H9 (cell line): ENCODE results near the gene FOLR3. TPM values are rescaled to one million over a fixed set of nuclear protein-coding genes. Genes with fewer than 3 reads are reported as not detected.

ENCODE experiments used
- DNase-seq: peaks from one replicate; pipeline ENCODE4 v3.0.0-alpha.2; 2017
- H2AFZ ChIP-seq: one replicate; pipeline ENCODE4 v1.6.1; 2013; ENCODE audit warnings: mild to moderate bottlenecking, low read length, control low read depth, moderate library complexity
- H2AK5ac ChIP-seq: 2 replicates; pipeline ENCODE4 v1.6.1; 2013; ENCODE audit warnings: low read length, control low read depth, mixed read lengths; ENCODE audit not compliant: insufficient read length
- H2BK120ac ChIP-seq: one replicate; pipeline ENCODE4 v1.6.1; 2013; ENCODE audit warnings: low read depth, mild to moderate bottlenecking, low read length, control low read depth, inconsistent platforms; ENCODE audit not compliant: poor library complexity, severe bottlenecking
- H2BK12ac ChIP-seq: 2 replicates; pipeline ENCODE4 v1.6.1; 2013; ENCODE audit warnings: low read length, control low read depth, mixed read lengths, low read depth; ENCODE audit not compliant: insufficient read length
- H2BK15ac ChIP-seq: 2 replicates; pipeline ENCODE4 v1.6.1; 2013; ENCODE audit warnings: low read depth, low read length, control low read depth
- H2BK20ac ChIP-seq: one replicate; pipeline ENCODE4 v1.6.1; 2013; ENCODE audit warnings: low read depth, mild to moderate bottlenecking, low read length, control low read depth, inconsistent platforms; ENCODE audit not compliant: poor library complexity, severe bottlenecking
- H2BK5ac ChIP-seq: 2 replicates; pipeline ENCODE4 v1.6.1; 2013; ENCODE audit warnings: low read length, control low read depth, mixed read lengths; ENCODE audit not compliant: insufficient read length
- H3K14ac ChIP-seq: 2 replicates; pipeline ENCODE4 v1.6.1; 2013; ENCODE audit warnings: low read length, control low read depth; ENCODE audit not compliant: insufficient read depth
- H3K18ac ChIP-seq: 2 replicates; pipeline ENCODE4 v1.6.1; 2013; ENCODE audit warnings: low read depth, mild to moderate bottlenecking, mixed read lengths, low read length, control low read depth; ENCODE audit not compliant: insufficient read length
- H3K23ac ChIP-seq: 2 replicates; pipeline ENCODE4 v1.6.1; 2013; ENCODE audit warnings: low read length, control low read depth, mixed read lengths, low read depth; ENCODE audit not compliant: insufficient read length
- H3K23me2 ChIP-seq: 2 replicates; pipeline ENCODE4 v1.6.1; 2013; ENCODE audit warnings: low read depth, mild to moderate bottlenecking, mixed read lengths, low read length, control low read depth; ENCODE audit not compliant: insufficient read length, poor library complexity, severe bottlenecking
- H3K27ac ChIP-seq: 2 replicates; pipeline ENCODE4 v1.5.1; 2013; ENCODE audit warnings: low read length, control low read depth, mixed read lengths, low read depth; ENCODE audit not compliant: insufficient read length
- H3K27me3 ChIP-seq: 2 replicates; pipeline ENCODE4 v1.6.1; 2013; ENCODE audit warnings: low read length, control low read depth, inconsistent platforms; ENCODE audit not compliant: insufficient read depth
- H3K4ac ChIP-seq: 2 replicates; pipeline ENCODE4 v1.6.1; 2013; ENCODE audit warnings: low read depth, mild to moderate bottlenecking, control low read depth, inconsistent platforms, low read length, moderate library complexity
- H3K4me1 ChIP-seq: 2 replicates; pipeline ENCODE4 v1.6.1; 2013; ENCODE audit warnings: low read length, control low read depth, inconsistent platforms; ENCODE audit not compliant: insufficient read depth
- H3K4me2 ChIP-seq: 2 replicates; pipeline ENCODE4 v1.6.1; 2013; ENCODE audit warnings: low read length, control low read depth, mixed read lengths; ENCODE audit not compliant: insufficient read length, insufficient read depth
- H3K56ac ChIP-seq: 2 replicates; pipeline ENCODE4 v1.6.1; 2013; ENCODE audit warnings: low read depth, mild to moderate bottlenecking, mixed read lengths, low read length, control low read depth; ENCODE audit not compliant: insufficient read length
- H3K79me1 ChIP-seq: 2 replicates; pipeline ENCODE4 v1.6.1; 2013; ENCODE audit warnings: low read depth, mild to moderate bottlenecking, moderate library complexity, low read length, control low read depth, inconsistent platforms; ENCODE audit not compliant: insufficient read depth, poor library complexity, severe bottlenecking
- H3K79me2 ChIP-seq: 2 replicates; pipeline ENCODE4 v1.6.1; 2013; ENCODE audit warnings: low read length, control low read depth, inconsistent platforms; ENCODE audit not compliant: insufficient read depth
- H3K9ac ChIP-seq: 2 replicates; pipeline ENCODE4 v1.6.1; 2013; ENCODE audit warnings: low read length, control low read depth, mixed read lengths; ENCODE audit not compliant: insufficient read length; ENCODE audit errors: extremely low read depth
- H3K9me3 ChIP-seq: one replicate; pipeline ENCODE4 v1.6.1; 2013; ENCODE audit warnings: low read depth, low read length, inconsistent platforms; ENCODE audit not compliant: control insufficient read depth
- H3T11ph ChIP-seq: one replicate; pipeline ENCODE4 v1.6.1; 2013; ENCODE audit warnings: mild to moderate bottlenecking, low read length, control low read depth, inconsistent platforms
- H4K20me1 ChIP-seq: one replicate; pipeline ENCODE4 v1.6.1; 2013; ENCODE audit not compliant: control insufficient read depth, insufficient read length, insufficient read depth
- H4K5ac ChIP-seq: 2 replicates; pipeline ENCODE4 v1.6.1; 2013; ENCODE audit warnings: low read depth, mild to moderate bottlenecking, mixed read lengths, low read length, control low read depth; ENCODE audit not compliant: insufficient read length
- H4K8ac ChIP-seq: replicated peaks from 2 replicates; pipeline ENCODE4 v1.6.1; 2013; ENCODE audit warnings: low read length, control low read depth, mixed read lengths, low read depth; ENCODE audit not compliant: insufficient read length
- H4K91ac ChIP-seq: 2 replicates; pipeline ENCODE4 v1.6.1; 2013; ENCODE audit warnings: low read depth, mild to moderate bottlenecking, moderate library complexity, mixed read lengths, low read length, control low read depth; ENCODE audit not compliant: insufficient read length
- H3K27ac Mint-ChIP-seq, 3 experiments: 2 replicates in 2 of 3; 3 replicates in 1 of 3; pipeline ENCODE4 v1.8.0; 2020 to 2021; ENCODE audit warnings: mixed read lengths in 3 of 3, mild to moderate bottlenecking in 1 of 3, moderate library complexity in 1 of 3
- H3K27me3 Mint-ChIP-seq: 2 replicates; pipeline ENCODE4 v1.8.0; 2021; ENCODE audit warnings: low read depth, mild to moderate bottlenecking, moderate library complexity, mixed read lengths
- H3K36me3 Mint-ChIP-seq, 3 experiments: 2 replicates in 2 of 3; 3 replicates in 1 of 3; pipeline ENCODE4 v1.8.0; 2020 to 2021; ENCODE audit warnings: low read depth in 3 of 3, mixed read lengths in 3 of 3; ENCODE audit not compliant: insufficient read depth in 1 of 3
- H3K4me1 Mint-ChIP-seq, 2 experiments: 2 replicates each; pipeline ENCODE4 v1.8.0; 2020; ENCODE audit warnings: mixed read lengths in 2 of 2
- H3K4me3 Mint-ChIP-seq, 2 experiments: 2 replicates in 1 of 2; 3 replicates in 1 of 2; pipeline ENCODE4 v1.8.0; 2020 to 2021; ENCODE audit warnings: mild to moderate bottlenecking in 2 of 2, mixed read lengths in 2 of 2, moderate library complexity in 1 of 2
- H3K9me3 Mint-ChIP-seq, 2 experiments: 2 replicates in 1 of 2; 3 replicates in 1 of 2; pipeline ENCODE4 v1.8.0; 2020; ENCODE audit warnings: mild to moderate bottlenecking in 2 of 2, mixed read lengths in 2 of 2, moderate library complexity in 1 of 2
- WGBS: extraction: QIAGEN DNeasy Blood & Tissue Kit; methylation state at CpG from one replicate; pipeline ENCODE4 v1.1.7; 2013; ENCODE audit warnings: missing lambda C conversion rate, low lambda C conversion rate, mixed read lengths; ENCODE audit not compliant: insufficient read length; ENCODE audit errors: extremely low coverage; 5-methylcytosine and 5-hydroxymethylcytosine counted together
- total RNA-seq: library from RNA; stranded (reverse); gene quantifications from 2 replicates; pipeline ENCODE4 v1.2.1, GENCODE V29; 2021
- TF ChIP-seq, protein P1 (sequence below): fragments of 200-600 bp; sonication (generic); conservative IDR thresholded peaks from 3 replicates; pipeline ENCODE4 v1.8.0; 2021; ENCODE audit warnings: antibody characterized with exemption, mild to moderate bottlenecking

Gene FOLR3
- total RNA-seq, 1 experiment from 2014 or later = not detected

DNA sequence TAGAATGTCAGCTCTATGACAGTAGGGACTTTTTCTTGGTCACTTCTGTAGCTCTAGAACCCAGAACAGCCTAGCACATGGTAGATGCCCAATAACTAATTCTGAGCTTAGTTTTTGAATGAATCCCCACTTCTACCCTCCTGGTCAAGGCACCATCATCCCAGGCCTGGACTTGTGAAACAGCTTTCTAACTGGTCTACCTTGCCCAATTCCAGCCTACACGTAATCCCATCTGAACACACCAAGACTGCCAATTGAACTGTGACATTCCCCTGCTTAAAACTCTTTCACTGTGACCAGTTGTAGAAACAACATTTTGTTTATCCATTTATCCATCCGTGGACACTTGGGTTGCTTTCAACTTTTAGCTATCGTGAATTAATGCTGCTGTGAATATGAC, 6.1 kb upstream of the FOLR3 start:
- no CpG with 5 or more reads among the region's 3 CpGs for WGBS
- Histone ChIP-seq H3K14ac (no peak overlapping the region), H3K9ac (no peak overlapping the region), H3K79me2 (no peaks in the 10 kb centered on the region), H2AK5ac (no peak overlapping the region), H3K4me2 (no peak overlapping the region), H2BK5ac (no peak overlapping the region), H2BK12ac (no peak overlapping the region), H3K27ac (no peak overlapping the region), H3K23me2 (no peaks in the 10 kb centered on the region), H3K9me3 (peaks cover 10% of the 10 kb centered on the region), H3K4me1 (no peaks in the 10 kb centered on the region), H3K4ac (no peak overlapping the region), H3K18ac (no peak overlapping the region), H2AFZ (no peak overlapping the region), H3K56ac (no peak overlapping the region), H2BK15ac (no peak overlapping the region), H4K5ac (no peak overlapping the region), H4K91ac (no peak overlapping the region), H4K20me1 (no peaks in the 10 kb centered on the region), H3T11ph (no peak overlapping the region), H4K8ac (no peak overlapping the region), H2BK120ac (no peak overlapping the region), H2BK20ac (no peak overlapping the region), H3K27me3 (no peaks in the 10 kb centered on the region), H3K79me1 (no peaks in the 10 kb centered on the region), H3K23ac (no peak overlapping the region)
- no peak overlapping the region for H3K4me3 Mint-ChIP-seq
- H3K4me1 Mint-ChIP-seq = no peaks in the 10 kb centered on the region
- no peak overlapping the region for H3K27ac Mint-ChIP-seq
- H3K27me3 Mint-ChIP-seq = peaks cover 40% of the 10 kb centered on the region
- H3K9me3 Mint-ChIP-seq = peaks cover 30 to 50% of the 10 kb centered on the region in 2 experiments
- no peak for DNase-seq
- H3K36me3 Mint-ChIP-seq = peaks cover 8 to 17% (median 8%) of the 10 kb centered on the region in 3 experiments; a peak in 6 of 7 replicates
- TF ChIP-seq, protein P1, sequence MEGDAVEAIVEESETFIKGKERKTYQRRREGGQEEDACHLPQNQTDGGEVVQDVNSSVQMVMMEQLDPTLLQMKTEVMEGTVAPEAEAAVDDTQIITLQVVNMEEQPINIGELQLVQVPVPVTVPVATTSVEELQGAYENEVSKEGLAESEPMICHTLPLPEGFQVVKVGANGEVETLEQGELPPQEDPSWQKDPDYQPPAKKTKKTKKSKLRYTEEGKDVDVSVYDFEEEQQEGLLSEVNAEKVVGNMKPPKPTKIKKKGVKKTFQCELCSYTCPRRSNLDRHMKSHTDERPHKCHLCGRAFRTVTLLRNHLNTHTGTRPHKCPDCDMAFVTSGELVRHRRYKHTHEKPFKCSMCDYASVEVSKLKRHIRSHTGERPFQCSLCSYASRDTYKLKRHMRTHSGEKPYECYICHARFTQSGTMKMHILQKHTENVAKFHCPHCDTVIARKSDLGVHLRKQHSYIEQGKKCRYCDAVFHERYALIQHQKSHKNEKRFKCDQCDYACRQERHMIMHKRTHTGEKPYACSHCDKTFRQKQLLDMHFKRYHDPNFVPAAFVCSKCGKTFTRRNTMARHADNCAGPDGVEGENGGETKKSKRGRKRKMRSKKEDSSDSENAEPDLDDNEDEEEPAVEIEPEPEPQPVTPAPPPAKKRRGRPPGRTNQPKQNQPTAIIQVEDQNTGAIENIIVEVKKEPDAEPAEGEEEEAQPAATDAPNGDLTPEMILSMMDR = no peak
